Trophoblast cell (in vitro differentiated cells and primary cell): ENCODE results near the gene CSE1L.
"Not testable (repeated sequence)": the region's sequence is repeated elsewhere in the genome, so short reads cannot be mapped to it uniquely, and the experiment has no call there.

Experiments used
- DNase-seq, 2 donors: peaks; one replicate each; pipeline ENCODE4 v3.0.0-alpha.2; 2016
- H2AFZ ChIP-seq: 2 replicates; pipeline ENCODE4 v1.6.1; 2013; ENCODE audit warnings: low read length, moderate library complexity, mild to moderate bottlenecking; ENCODE audit not compliant: insufficient read depth, poor library complexity
- H2AK5ac ChIP-seq: 2 replicates; pipeline ENCODE4 v1.6.1; 2013; ENCODE audit warnings: mild to moderate bottlenecking, low read length
- H2BK120ac ChIP-seq: 2 replicates; pipeline ENCODE4 v1.6.1; 2013; ENCODE audit warnings: low read length, mild to moderate bottlenecking, moderate library complexity; ENCODE audit not compliant: insufficient read depth, poor library complexity
- H2BK12ac ChIP-seq: 2 replicates; pipeline ENCODE4 v1.6.1; 2013; ENCODE audit warnings: mild to moderate bottlenecking, low read length, moderate library complexity
- H2BK5ac ChIP-seq: 2 replicates; pipeline ENCODE4 v1.6.1; 2013; ENCODE audit warnings: low read length, low read depth, moderate library complexity, mild to moderate bottlenecking; ENCODE audit not compliant: poor library complexity
- H3K14ac ChIP-seq: 2 replicates; pipeline ENCODE4 v1.6.1; 2013; ENCODE audit warnings: mild to moderate bottlenecking, low read length
- H3K18ac ChIP-seq: 2 replicates; pipeline ENCODE4 v1.6.1; 2013; ENCODE audit warnings: mild to moderate bottlenecking, low read length
- H3K23ac ChIP-seq: 2 replicates; pipeline ENCODE4 v1.6.1; 2013; ENCODE audit warnings: low read length
- H3K27ac ChIP-seq: 2 replicates; pipeline ENCODE4 v1.5.1; 2013; ENCODE audit warnings: low read depth, mild to moderate bottlenecking, inconsistent platforms, low read length, moderate library complexity
- H3K27me3 ChIP-seq: 2 replicates; pipeline ENCODE4 v1.6.1; 2013; ENCODE audit warnings: inconsistent platforms, mild to moderate bottlenecking, low read length, moderate library complexity; ENCODE audit not compliant: insufficient read depth
- H3K36me3 ChIP-seq, 2 experiments: 1 replicate in 1 of 2; 2 replicates in 1 of 2; pipeline ENCODE4 v1.6.1; 2013; ENCODE audit warnings: low read length in 2 of 2, mild to moderate bottlenecking in 2 of 2, moderate library complexity in 1 of 2; ENCODE audit not compliant: insufficient read depth in 2 of 2, control insufficient read depth in 1 of 2
- H3K4ac ChIP-seq: 2 replicates; pipeline ENCODE4 v1.6.1; 2013; ENCODE audit warnings: low read depth, mild to moderate bottlenecking, low read length, moderate library complexity
- H3K4me1 ChIP-seq, 2 experiments: 1 replicate in 1 of 2; 2 replicates in 1 of 2; pipeline ENCODE4 v1.6.1; 2013; ENCODE audit warnings: low read length in 2 of 2, mild to moderate bottlenecking in 2 of 2, moderate library complexity in 1 of 2; ENCODE audit not compliant: insufficient read depth in 2 of 2, control insufficient read depth in 1 of 2
- H3K4me2 ChIP-seq: 2 replicates; pipeline ENCODE4 v1.6.1; 2013; ENCODE audit warnings: inconsistent platforms, mild to moderate bottlenecking, low read length, moderate library complexity
- H3K4me3 ChIP-seq: 2 replicates; pipeline ENCODE4 v1.5.1; 2013; ENCODE audit warnings: mild to moderate bottlenecking, low read depth, low read length, inconsistent platforms
- H3K79me1 ChIP-seq: one replicate; pipeline ENCODE4 v1.6.1; 2013; ENCODE audit warnings: low read length
- H3K79me2 ChIP-seq: 2 replicates; pipeline ENCODE4 v1.6.1; 2013; ENCODE audit warnings: low read length, mild to moderate bottlenecking; ENCODE audit not compliant: control insufficient read depth, insufficient read depth, poor library complexity
- H3K9ac ChIP-seq: 2 replicates; pipeline ENCODE4 v1.6.1; 2013; ENCODE audit warnings: mild to moderate bottlenecking, low read length
- H3K9me3 ChIP-seq: 2 replicates; pipeline ENCODE4 v1.6.1; 2013; ENCODE audit warnings: low read depth, mild to moderate bottlenecking, control low read depth, inconsistent platforms, low read length; ENCODE audit not compliant: insufficient read depth
- H4K12ac ChIP-seq: 2 replicates; pipeline ENCODE4 v1.6.1; 2013; ENCODE audit warnings: low read depth, mild to moderate bottlenecking, low read length, moderate library complexity
- H4K8ac ChIP-seq: 2 replicates; pipeline ENCODE4 v1.6.1; 2013; ENCODE audit warnings: low read depth, mild to moderate bottlenecking, low read length, moderate library complexity
- H4K91ac ChIP-seq: one replicate; pipeline ENCODE4 v1.6.1; 2013; ENCODE audit warnings: low read depth, mild to moderate bottlenecking, low read length, moderate library complexity
- WGBS: extraction: QIAGEN DNeasy Blood & Tissue Kit; methylation state at CpG from one replicate; pipeline ENCODE4 v1.1.7; 2013; ENCODE audit warnings: missing lambda C conversion rate; ENCODE audit not compliant: insufficient read length, insufficient coverage; ENCODE audit errors: extremely low coverage; 5-methylcytosine and 5-hydroxymethylcytosine counted together

The CSE1L gene

DNA sequence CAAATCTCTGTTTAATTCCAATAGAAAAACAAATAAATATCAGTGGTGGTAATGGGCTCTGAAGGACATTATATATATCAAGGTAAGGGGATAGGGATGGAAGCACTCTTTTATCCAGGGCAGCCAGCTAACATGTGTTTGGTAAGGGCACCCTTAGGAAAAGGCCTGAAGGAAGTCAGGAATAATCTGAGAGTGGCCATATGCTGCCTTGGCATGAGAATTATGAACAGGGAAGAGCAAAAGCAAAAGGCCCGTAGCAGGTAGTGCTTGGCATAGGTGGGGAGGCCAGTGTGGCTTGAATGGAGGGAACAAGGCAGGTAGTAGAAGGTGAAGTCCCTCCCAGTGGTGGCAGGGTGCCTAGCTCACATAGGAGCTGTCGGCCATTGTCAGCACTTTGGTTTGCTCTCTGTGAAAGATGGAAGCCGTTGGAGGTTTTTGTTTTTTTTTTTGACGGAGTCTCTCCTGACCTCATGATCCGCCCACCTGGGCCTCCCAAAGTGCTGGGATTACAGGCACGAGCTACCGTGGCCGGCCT, 39.6 kb upstream of the CSE1L start:
- H2BK5ac ChIP-seq: no peak overlapping the region
- H3K79me2 ChIP-seq: no peaks in the 10 kb centered on the region
- H3K9ac ChIP-seq: no peak overlapping the region
- no peak overlapping the region for H4K91ac ChIP-seq
- H2AFZ ChIP-seq: no peak overlapping the region
- H2BK120ac ChIP-seq: no peak overlapping the region
- H3K4me1 ChIP-seq: no peaks in the 10 kb centered on the region
- H3K18ac ChIP-seq: no peak overlapping the region
- H3K36me3 ChIP-seq: peaks cover 16 to 24% of the 10 kb centered on the region in 2 experiments
- H3K23ac ChIP-seq: no peak overlapping the region
- no peaks in the 10 kb centered on the region for H3K9me3 ChIP-seq
- no CpG with 5 or more reads among the region's 8 CpGs for WGBS
- no peak overlapping the region for H3K4me2 ChIP-seq
- no peak overlapping the region for H2AK5ac ChIP-seq
- DNase-seq: no peak
- H3K27ac ChIP-seq: no peak overlapping the region
- no peak overlapping the region for H2BK12ac ChIP-seq
- no peak overlapping the region for H3K14ac ChIP-seq
- H4K8ac ChIP-seq: no peak overlapping the region
- H3K4ac ChIP-seq: no peak overlapping the region
- H3K79me1 ChIP-seq: no peaks in the 10 kb centered on the region
- H3K27me3 ChIP-seq: no peaks in the 10 kb centered on the region
- H3K4me3 ChIP-seq: no peak overlapping the region
- H4K12ac ChIP-seq: no peak overlapping the region

DNA sequence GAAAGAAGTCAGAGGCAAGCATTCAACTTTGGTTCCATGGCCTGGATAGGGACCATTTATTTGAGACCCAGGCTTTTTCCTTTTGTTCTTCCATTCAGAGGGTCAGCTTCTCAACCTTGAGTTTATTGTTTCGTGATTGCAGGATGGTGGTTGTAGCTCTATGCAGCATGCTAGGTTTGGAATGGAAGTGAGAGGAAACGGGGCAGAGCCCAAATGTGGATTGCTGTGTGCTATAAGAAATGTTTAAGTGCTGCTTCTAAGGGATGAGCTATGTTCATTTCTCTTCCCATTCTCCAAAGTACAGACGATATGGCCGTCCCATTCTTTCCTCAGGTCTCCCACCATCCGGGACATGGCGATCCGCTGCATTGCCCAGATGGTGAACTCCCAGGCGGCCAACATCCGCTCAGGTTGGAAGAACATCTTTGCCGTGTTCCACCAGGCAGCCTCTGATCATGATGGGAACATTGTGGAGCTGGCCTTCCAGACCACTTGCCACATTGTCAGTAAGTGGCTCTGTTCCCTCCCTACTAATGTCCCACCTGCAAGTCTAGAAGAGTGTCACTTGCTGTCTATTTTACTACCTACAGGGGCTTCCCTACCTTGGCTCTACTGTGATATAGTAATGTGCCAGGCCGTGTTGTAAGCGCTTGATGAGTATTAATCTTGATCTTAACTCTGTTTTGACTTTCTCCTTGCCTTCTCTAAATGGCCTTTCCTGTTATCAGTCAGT, 36.0 kb upstream of the CSE1L start:
- Histone ChIP-seq H3K4me1 (no peaks in the 10 kb centered on the region), H4K8ac (no peak overlapping the region), H4K12ac (no peak overlapping the region), H2AK5ac (no peak overlapping the region), H3K9ac (no peak overlapping the region), H3K36me3 (peaks cover 18 to 38% of the 10 kb centered on the region in 2 experiments), H3K23ac (no peak overlapping the region), H3K4me3 (no peak overlapping the region), H3K79me1 (no peaks in the 10 kb centered on the region), H2BK12ac (no peak overlapping the region), H3K27ac (no peak overlapping the region), H3K4me2 (no peak overlapping the region), H3K4ac (no peak overlapping the region), H2BK120ac (no peak overlapping the region), H3K18ac (no peak overlapping the region), H2AFZ (no peak overlapping the region), H3K14ac (no peak overlapping the region), H2BK5ac (no peak overlapping the region), H3K79me2 (no peaks in the 10 kb centered on the region), H3K9me3 (no peaks in the 10 kb centered on the region), H4K91ac (no peak overlapping the region), H3K27me3 (no peaks in the 10 kb centered on the region)
- DNase-seq: no peak
- WGBS: no CpG with 5 or more reads among the region's 12 CpGs

DNA sequence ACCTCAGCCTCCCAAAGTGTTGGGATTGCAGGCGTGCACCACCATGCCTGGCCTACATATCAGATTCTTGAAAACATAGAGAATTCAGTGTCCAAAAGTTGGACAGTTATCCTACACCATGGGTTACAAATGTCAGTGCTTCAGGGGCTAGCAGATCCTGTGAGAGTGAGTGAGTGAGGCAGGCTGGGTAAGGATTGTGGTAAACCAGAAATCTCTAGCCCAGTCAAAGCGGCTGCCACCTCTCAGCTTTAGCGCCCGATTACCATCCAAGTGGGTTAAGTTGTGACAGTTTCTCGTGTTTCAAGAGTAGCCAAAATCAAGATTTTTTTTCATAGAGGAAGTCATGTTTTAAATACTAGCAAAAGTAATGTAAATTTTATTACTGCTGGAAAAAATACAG, 21.9 kb upstream of the CSE1L start:
- no peak overlapping the region for H4K12ac ChIP-seq
- no peak for DNase-seq

DNA sequence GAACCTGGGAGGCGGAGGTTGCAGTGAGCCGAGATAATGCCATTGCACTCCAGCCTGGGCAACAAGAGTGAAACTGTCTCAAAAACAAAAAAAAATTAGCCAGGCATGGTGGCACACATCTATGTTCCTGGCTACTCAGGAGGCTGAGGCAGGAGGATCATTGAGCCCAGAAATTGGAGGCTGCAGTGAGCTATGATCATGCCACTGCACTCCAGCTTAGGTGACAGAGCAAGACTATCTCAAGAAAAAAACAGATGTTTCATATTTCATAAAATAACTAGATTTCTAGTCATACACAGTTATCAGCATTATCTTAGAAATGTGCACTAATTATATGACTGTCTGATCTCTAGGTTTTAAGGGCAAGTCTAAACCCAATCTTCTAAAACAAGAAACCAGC, 17.9 kb upstream of the CSE1L start:
- not testable (repeated sequence) for H2AK5ac ChIP-seq, DNase-seq, H3K4ac ChIP-seq, H2BK120ac ChIP-seq, H3K27me3 ChIP-seq, H4K91ac ChIP-seq, H3K9ac ChIP-seq, H3K23ac ChIP-seq, H4K8ac ChIP-seq, H2BK12ac ChIP-seq, H4K12ac ChIP-seq, H3K14ac ChIP-seq, H3K4me2 ChIP-seq, H3K27ac ChIP-seq, H3K4me3 ChIP-seq, H3K9me3 ChIP-seq, H3K79me2 ChIP-seq, H3K79me1 ChIP-seq, H3K4me1 ChIP-seq, H2AFZ ChIP-seq, H2BK5ac ChIP-seq, H3K18ac ChIP-seq
- WGBS: no CpG with 5 or more reads among the region's 2 CpGs
- peaks cover 37 to 42% of the 10 kb centered on the region in 2 experiments for H3K36me3 ChIP-seq

More for the DNA sequence above, 21.9 kb upstream of the CSE1L start:
- Histone ChIP-seq H3K4ac (no peak overlapping the region), H3K27me3 (no peaks in the 10 kb centered on the region), H3K4me1 (no peaks in the 10 kb centered on the region), H3K14ac (no peak overlapping the region), H3K79me1 (no peaks in the 10 kb centered on the region), H4K91ac (no peak overlapping the region), H2BK120ac (no peak overlapping the region), H2BK5ac (no peak overlapping the region), H2BK12ac (no peak overlapping the region), H3K4me3 (no peak overlapping the region), H3K27ac (no peak overlapping the region), H3K9ac (no peak overlapping the region), H3K79me2 (no peaks in the 10 kb centered on the region), H3K18ac (no peak overlapping the region), H3K4me2 (no peak overlapping the region), H3K36me3 (peaks cover 38 to 41% of the 10 kb centered on the region in 2 experiments), H2AFZ (no peak overlapping the region), H3K23ac (no peak overlapping the region), H4K8ac (no peak overlapping the region), H3K9me3 (no peaks in the 10 kb centered on the region), H2AK5ac (no peak overlapping the region)
- no CpG with 5 or more reads among the region's 5 CpGs for WGBS
